Activated CD4-positive, alpha-beta T cell treated with anti-CD3 and anti-CD28 coated beads for 4 hours (primary cell): ENCODE results near the gene CDHR1.

ENCODE experiments used
- DNase-seq, 2 donors: peaks; one replicate each; pipeline ENCODE4 v3.0.0-alpha.2; 2020

CDHR1 gene

DNA sequence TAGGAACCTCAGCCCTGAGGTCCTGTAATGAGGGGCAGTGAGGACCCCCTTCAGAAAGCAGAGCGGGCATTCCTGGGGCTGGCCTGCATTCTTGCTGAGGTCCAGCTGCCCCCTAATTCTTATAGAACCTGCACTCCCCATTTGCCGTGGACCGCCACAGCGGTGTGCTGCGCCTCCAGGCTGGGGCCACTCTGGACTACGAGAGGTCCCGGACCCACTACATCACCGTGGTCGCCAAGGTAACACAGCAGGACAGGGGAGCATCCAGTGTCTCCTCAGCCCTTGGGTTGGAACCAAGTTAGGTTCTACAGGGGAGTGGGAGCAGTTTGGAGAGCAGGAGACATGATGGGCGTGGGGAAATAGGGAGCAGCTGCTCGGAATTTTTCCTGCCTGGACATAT, 7.3 kb downstream of the CDHR1 start:
- DNase-seq, result no peak

DNA sequence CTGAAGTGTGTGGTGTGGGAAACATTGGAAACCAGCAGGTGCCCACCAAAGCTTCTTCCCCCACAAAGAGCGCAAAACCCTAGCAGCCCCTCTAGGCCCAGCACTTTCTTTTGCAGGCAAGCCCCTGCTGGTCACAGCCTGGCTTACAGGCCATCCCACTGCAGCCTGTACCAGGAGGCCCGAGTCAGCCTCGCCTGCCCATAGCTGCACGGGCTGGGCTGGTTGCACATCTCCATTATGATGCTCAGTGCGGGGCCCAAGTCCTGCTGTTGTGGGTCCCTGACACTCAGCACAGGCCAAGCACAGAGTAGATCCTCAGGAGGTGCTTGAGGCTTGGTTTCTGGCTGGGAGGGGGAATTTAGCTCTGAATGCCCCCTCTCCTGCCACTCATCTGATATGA, 8.0 kb downstream of the CDHR1 start:
- no peak for DNase-seq

DNA sequence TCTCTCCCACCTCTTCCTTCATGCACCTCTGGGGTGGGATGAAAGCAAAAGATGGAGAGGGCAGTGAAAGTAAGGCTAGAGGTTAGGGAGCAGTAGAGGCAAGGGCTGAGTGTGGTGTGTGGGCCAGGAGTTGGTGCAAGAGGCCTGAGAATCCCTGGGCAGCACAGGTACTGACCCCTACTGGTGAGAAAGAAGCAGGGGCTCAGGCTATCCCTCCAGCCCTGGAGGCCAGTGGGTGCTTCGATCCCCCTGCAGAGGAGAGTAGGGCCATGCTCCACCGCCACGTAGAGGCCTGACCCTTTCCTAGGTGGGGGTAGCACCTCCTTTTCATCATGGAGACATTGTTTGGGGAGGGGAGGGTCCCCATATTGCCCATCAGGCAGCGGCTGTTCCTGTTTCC, 9.8 kb downstream of the CDHR1 start:
- no peak for DNase-seq

DNA sequence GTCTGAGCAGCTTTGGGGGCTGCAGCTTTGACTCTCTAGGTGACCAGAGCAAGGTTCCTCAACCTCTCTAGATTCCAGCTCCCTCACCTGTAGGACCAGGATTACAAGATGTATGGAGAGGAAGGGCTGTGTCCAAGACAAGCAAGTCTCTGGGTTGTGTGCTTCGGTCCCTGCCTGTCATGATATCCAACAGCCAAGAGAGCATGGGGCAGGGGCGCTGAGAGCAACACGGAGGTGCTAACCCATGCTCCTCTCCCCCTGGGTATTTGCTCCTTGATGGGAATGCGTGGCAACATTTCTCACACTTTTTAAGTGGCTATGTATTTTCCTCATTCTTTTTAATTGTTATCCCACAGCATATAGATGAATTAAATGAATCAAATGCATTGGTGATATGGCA, 10.3 kb downstream of the CDHR1 start:
- DNase-seq, result no peak

DNA sequence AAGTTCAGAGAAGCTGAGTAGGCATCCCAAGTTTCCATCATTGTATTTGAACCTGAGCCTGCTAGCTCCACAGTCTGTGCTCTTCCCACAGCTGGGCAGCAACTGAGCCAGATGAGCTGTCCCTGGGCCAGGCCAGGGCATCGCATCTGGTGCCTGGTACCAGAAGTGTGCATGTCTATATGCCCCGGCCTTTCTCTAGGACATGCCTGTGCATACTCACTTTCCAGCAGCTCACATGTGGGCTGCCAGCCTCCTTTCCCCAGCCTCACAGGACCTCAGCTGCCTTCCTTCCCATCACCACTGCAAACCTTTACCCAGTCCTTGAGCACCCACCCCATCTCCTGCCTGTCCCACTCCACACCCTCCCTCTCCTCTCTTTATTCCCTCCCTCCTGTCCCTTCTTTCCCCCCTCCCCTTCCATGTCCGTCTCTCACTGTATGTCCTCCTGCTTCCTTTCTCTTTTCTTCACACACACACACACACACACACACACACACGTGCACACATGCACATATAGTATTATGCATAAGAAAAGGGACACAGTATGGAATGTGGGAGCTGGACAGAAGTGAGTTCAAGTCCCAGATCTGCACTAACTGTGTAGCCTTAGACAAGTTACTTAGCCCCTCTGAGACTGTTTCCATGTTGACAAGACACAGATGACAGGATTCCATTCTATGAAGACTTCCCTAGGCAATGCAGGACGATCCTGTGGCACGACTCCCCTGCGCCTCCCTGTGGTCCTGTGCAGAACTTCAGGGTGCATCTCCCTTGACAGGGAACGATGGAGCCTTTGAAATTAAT, 10.9 kb downstream of the CDHR1 start:
- DNase-seq, result peak; percentile 42 to 50

DNA sequence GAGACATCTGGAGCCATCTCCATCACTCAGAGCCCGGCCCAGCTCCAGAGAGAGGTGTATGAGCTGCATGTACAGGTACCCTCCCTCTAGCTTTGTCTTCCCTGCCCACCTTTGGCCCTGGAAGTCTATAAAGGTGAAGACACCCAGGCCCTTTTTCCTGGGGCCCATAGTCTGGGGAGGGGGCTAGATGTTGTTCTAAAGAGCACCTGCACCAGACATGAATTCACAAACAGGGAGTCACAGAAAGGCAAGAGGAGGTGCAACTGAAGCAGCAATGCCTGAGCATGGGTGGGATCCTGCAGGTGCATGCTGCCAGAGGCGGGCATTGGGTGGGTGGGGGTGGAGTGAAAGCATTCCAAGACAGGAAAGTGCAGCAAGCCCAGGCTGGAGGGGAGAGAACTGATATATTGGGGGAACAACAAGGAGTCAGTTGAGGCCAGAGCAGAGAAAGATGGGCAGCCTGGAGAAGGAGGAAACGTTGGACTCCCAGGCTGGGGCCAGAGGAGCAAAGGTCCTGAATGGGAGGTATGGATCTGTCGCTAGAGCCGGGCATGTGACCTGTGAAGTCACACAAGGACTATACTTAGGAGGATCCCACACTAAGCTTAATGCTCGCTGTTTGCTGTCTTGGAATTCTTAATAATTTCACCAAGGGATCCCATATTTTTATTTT, 11.7 kb downstream of the CDHR1 start:
- no peak for DNase-seq

DNA sequence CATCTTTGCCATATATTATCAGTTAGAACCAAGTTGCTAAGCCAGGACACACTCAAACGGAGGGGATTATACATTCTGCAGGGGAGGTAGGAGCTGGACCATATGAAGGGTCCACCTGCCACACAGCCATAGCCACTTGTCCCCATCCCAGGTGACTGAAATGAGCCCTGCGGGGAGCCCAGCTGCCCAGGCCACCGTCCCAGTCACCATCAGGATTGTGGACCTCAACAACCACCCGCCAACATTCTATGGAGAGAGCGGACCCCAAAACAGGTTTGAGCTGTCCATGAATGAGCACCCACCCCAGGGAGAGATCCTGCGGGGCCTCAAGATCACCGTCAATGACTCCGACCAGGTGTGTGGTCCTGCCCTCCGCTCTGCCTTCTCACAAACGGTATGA, 13.7 kb downstream of the CDHR1 start:
- DNase-seq, result no peak

DNA sequence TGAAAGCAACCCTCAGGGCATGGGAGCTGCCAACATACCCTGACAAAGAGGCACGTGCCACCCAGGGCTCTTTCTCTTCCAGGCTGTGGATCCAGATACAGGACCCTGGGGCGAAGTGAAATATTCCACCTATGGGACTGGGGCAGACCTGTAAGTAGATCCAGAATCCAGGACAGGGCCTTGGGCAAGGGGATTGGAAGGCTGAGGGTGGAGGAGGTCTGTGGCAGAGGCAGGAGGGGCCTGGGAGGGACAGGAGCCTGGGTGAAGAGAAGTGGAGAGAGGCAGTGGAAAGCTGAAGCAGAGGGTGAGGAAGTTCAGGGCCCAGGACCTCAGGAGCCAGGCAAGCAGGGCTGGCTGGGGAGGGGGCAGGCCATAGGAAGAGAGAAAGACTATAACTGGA, 17.2 kb downstream of the CDHR1 start:
- no peak for DNase-seq

DNA sequence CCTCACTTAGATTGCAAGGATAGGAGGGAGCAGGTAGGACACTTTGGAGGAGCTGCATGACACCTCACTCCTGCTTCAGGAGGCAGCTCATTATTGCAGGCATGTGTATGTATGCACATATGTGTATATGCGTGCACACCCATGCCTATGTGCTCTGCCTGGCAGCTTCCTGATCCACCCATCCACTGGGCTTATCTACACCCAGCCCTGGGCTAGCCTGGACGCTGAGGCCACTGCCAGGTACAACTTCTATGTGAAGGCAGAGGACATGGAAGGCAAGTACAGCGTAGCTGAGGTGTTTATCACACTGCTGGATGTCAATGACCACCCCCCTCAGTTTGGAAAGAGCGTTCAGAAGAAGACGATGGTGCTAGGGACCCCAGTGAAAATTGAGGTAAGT, 17.7 kb downstream of the CDHR1 start:
- DNase-seq, result no peak

DNA sequence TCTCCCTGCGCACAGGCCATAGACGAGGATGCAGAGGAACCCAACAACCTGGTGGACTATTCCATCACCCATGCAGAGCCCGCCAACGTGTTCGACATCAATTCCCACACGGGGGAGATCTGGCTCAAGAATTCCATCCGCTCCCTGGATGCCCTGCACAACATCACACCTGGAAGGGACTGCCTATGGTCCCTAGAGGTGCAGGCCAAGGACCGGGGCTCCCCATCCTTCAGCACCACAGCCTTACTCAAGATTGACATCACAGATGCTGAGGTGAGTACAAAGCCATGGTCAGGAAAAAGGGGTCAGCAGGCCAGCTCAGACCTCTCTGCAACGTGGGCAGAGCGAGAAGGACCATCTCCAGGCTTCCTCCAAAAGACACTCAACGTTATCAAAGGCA, 18.7 kb downstream of the CDHR1 start:
- DNase-seq, result no peak

DNA sequence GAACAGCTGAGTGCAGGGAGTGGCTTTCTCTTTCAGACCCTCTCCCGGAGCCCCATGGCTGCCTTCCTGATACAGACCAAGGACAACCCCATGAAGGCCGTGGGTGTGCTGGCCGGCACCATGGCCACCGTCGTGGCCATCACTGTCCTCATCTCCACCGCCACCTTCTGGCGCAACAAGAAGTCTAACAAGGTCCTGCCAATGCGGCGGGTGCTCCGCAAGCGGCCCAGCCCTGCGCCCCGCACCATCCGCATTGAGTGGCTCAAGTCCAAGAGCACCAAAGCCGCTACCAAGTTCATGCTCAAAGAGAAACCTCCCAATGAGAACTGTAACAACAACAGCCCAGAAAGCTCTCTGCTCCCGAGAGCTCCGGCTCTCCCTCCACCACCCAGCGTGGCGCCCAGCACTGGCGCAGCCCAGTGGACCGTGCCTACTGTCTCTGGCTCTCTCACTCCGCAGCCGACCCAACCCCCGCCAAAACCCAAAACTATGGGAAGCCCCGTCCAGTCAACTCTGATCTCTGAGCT, 19.8 kb downstream of the CDHR1 start:
- no peak for DNase-seq

DNA sequence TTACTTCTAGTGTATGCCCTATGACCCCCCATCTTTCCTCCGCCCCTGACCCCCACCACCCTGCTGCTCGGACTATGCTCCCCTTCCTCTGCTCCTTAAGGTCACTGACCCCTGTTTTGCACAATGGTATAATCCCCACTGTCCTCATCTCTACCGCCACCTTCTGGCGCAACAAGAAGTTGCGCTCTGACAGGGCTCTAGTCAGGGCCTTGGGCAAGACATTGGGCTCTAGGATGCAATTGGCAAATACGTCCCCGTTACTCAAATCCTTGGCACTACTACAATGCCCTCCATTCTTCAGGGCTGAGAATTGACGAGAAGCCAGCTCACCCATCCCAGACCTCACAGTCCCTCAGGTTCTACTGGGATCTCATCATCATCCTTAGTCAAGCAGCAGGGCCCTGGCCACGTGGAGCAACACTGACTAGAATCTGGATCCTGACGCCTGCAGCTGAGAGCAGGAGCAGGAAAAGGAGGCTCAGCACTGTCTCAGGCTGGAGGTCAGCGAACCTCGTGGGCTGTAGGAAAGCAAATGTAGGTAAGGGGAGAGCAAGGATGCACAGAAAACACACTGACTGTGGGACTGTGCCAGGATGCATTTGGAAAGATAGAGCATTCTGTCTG, 20.4 kb downstream of the CDHR1 start:
- peak in 1 of 2 donors; percentile 11 for DNase-seq

DNA sequence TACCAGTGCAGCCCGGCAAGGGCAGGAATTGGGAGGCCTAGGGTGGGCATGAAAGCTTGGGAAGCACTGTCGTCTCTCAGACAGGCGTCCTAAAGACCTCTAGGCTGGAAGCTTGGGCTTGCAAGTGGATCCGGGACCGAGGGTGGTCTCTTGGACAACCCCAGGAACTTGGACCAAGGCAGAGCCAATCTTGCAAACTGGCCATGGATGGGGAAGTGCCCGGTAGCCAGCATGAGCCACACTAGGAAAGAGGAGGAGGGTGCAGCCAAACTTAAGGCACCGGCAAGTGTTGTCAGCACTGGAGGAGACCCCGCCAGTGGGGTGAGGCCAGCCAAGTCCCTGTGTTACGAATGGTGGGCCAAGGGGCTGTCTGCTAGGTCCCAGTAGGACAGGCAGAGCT, 22.5 kb downstream of the CDHR1 start:
- DNase-seq, result no peak

DNA sequence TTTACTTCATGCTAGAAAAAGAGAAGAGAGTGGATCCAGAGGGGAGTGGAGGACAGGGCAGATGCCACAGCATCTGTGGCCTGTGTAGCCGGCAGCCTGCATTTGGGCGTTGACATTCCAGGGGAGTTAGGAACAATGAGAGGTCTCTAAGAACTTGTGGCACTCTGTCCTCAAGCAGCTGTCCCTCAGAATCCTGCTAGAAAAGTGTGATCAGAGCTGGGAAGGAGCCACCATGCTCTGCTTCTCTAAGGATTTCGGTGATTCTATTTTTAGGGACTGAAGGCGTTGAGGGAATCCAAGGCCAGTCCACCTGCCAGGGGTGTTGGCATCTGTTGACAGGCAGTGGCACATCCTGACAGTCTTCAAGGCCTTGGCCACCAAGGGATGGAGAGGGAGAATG, 23.4 kb downstream of the CDHR1 start:
- no peak for DNase-seq

DNA sequence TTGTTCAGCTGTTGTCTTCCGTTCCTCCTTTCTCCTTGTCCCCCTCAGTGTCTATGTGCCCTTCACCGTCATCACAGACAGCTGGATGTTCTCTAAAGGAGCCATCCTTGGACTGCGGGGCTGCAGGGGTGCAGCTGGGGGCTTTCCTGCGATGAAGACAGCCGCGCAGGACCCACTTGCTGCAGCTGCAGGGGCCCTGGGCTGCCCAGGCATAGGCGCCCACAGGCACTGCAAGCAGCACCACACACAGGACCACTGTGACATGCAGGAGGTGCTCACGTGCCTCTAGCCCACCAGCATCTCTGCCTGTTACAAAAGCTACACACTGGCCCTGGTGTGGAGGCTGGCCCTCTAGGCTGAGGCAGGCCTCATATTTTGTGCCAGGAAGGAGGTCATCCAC, 27.6 kb downstream of the CDHR1 start:
- no peak for DNase-seq

DNA sequence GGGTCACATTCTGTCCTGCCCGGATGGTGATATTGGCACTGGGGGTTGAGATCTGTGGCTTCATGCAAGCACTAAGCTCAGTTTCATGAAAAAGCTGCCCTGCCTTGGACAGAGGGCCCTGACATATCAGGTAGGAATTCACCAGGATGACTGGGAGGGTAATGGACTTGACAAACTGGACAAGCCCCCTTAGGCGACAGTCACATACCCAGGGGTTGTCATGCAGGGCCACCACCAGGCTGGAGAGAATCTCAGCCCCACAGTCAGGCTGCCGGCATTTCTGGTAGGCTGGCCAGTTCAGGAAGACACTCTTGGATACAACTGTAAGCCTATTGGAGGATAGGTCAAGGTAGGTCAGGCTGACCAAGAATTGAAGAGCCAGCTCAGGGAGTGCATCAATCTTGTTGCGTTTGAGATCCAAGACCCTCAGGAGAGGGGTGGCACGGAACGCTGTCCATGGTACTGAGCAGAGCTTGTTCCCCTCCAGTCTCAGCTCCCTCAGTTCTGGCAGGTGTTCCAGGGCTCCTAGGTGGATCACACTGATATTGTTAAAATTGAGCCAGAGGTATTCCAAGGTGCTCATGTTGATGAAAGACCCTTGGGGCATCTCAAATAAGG, 30.2 kb downstream of the CDHR1 start:
- DNase-seq, result no peak

DNA sequence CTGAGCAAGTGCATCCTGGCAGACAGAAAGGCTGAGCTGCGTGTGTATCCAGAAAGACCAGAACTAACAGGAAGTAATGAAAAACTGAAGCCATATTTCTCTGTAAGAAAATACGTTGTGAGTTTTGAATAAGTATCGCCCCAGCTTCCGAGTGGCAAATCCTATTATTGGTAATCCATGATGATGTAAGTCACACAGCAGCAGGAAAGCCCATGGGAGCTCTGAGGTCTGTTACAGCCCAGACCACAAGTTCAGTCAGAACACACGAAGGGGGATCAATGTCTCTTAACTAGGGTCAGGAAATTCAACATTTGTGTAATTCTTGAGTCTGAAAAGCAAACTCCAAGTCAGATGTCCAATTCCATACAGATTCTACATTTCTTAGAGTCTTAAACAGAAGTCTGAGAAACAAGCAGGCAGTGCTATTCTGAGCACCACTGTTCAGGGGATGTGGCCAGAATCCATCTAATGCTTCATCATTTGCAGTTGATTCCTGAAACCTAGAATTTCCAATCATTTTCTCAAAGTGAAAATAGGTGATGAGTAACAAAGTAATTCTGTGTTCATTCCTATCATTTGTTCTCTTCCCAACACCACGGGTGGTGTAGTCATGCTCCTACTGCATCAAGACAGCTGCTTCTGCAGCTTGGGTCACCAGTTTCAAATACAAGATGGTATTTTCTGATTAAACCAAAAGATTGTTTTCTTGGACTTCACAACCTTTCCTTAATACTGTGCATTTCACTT, 31.3 kb downstream of the CDHR1 start, which contains the start of gene LRIT2:
Gene LRIT2, minus strand, starts transcription at position 118 of the 747 bp plus-strand sequence. Its CDS starts 24 bp downstream, at position 94.
- DNase-seq, result no peak

DNA sequence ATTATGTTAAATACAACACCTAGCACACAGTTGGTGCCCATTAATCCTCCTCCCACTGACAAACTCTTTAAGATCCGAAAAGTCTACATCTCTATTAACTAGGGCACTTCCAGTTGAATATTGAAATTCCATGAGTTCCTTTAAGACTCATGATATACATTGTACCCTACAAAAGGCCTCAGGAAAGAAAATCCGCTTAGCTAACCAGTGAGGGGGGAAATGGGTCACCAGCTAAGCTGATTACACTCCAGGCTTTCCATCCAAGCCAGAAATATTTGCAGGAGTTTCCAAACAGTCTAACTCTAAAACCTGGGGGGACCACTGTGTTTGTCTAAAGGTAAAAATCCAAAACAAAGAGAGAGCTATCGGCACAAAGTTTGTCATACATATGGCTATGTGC, 32.3 kb downstream of the CDHR1 start:
- no peak for DNase-seq

DNA sequence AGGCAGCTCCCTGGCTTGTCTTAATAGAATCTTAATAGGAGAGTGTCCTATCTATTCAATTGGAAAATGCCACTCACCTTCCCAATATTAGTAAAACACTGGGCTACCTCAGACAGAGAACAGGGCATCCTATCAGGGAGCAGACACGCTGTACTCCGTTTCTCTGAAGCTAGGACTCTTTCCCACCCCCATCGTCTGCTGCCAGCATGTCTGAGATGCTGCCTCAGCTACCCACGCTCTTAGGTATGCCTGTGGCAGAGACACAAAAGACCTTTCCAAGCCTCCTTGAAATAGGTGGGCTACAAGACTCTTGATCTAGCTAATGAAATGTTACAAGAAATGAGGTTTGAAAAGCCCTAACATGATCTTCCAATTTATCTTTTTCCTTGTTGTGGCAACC, 33.5 kb downstream of the CDHR1 start:
- DNase-seq, result no peak

DNA sequence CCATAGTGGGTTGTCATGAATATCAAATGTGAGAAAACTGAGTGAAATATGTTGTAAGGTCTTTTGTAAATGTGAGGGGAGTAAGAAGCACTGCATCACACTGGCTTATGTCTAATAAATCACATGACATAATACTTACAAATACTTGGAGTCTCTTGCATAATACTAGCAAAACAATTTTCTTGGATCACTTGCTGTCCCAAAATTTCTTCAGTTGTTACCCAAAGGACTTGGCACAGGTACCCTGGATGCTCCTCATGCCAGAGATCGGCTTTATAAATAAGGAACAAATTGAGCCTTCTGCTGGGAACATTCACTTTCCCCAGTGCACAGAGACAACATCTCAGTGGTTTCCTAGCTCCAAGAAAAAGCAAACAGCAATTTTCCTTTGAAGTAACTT, 36.0 kb downstream of the CDHR1 start:
- no peak for DNase-seq

DNA sequence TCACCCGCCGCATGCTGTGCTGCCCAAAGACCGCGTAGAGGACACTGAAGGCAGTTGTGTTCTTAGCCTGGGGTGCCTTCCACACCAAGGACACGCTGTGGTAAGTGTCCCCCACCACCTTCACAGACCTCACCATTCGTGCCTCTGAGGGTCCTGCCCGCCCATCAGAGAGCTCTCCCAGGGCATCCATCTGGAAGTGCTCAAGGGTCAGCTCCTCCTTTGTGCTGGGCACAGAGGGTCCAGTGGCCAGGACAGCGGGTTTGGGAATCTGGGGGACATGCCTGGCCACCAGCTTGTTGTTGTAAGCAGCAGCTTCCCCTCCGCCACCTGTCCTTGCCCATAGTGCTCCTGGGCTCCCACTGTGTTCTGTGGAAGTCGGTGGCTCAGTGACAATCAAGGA, 38.0 kb downstream of the CDHR1 start:
- no peak for DNase-seq

DNA sequence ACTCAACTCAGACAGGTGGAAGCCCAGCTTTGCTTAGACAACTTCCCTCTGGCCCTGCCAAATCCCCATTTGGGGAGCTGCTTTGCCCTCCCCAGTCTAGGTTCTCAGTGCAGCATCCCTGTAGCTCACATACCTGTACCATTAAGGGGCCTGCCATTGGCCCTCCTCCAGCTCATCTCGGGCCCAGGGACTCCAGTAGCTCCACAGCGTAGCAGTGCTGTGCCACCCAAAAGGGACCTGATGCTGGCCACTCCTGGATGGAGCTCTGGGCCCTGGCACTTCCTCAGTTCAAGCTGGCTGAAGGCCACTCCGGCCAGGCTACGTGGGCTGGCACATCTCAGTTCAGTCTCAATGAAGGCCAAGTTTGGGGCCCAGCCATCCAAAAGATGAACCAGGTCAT, 39.6 kb downstream of the CDHR1 start:
- no peak for DNase-seq

DNA sequence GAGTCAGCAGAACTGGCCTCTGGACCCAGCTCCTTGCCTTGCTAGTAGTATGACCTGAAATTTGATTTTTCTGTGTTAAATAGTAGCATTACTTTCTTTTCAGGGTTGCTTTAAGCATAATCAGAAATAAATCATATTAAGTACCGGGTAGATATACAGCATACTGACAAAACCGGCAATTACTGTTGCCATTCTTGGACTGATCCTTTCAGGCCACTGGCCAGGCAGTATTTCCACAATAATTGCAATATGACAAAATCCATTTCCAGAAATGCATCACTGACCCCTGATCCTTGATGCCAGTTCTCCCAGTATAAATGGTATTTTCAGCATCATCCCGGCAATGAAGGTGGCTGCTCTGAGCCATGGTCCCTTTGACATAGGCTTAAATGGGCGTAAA, 40.1 kb downstream of the CDHR1 start:
- DNase-seq, result no peak
